Liver (tissue), 9 donors: ENCODE data around the gene PFKL. TPM values are rescaled to one million over a fixed set of nuclear protein-coding genes. Genes with fewer than 3 reads are reported as not detected.

Experiments used
- DNase-seq: peaks from one replicate; pipeline ENCODE4 v3.0.0-alpha.2; 2017; ENCODE audit warnings: low spot score
- H3K27ac ChIP-seq, 2 donors: one replicate each; pipeline ENCODE4 v1.7.0; 2013; ENCODE audit warnings: inconsistent platforms in 2 of 2, low read length in 2 of 2, control low read depth in 1 of 2, low read depth in 1 of 2, mild to moderate bottlenecking in 1 of 2
- H3K27me3 ChIP-seq, 4 donors: one replicate each; pipeline versions ENCODE4 v1.6.1 to v1.7.0; 2013; ENCODE audit warnings: low read length in 3 of 4, inconsistent platforms in 1 of 4, mild to moderate bottlenecking in 1 of 4, moderate library complexity in 1 of 4; ENCODE audit not compliant: control insufficient read depth in 4 of 4, insufficient read depth in 4 of 4
- H3K36me3 ChIP-seq, 4 donors: one replicate each; pipeline versions ENCODE4 v1.6.1 to v1.7.0; 2013; ENCODE audit warnings: low read length in 3 of 4, mild to moderate bottlenecking in 3 of 4, low read depth in 1 of 4, moderate library complexity in 1 of 4; ENCODE audit not compliant: control insufficient read depth in 4 of 4, insufficient read depth in 3 of 4
- H3K4me1 ChIP-seq, 4 donors: one replicate each; pipeline versions ENCODE4 v1.6.1 to v1.7.0; 2013; ENCODE audit warnings: low read length in 3 of 4, mild to moderate bottlenecking in 3 of 4, moderate library complexity in 1 of 4; ENCODE audit not compliant: control insufficient read depth in 4 of 4, insufficient read depth in 4 of 4
- H3K4me3 ChIP-seq, 3 donors: one replicate each; pipeline versions ENCODE4 v1.6.1 to v1.7.0; 2013; ENCODE audit warnings: low read length in 3 of 3, control low read depth in 1 of 3, low read depth in 1 of 3, mild to moderate bottlenecking in 1 of 3
- H3K9ac ChIP-seq, 2 donors: one replicate each; pipeline ENCODE4 v1.7.0; 2013; ENCODE audit warnings: low read length in 2 of 2, mild to moderate bottlenecking in 2 of 2, moderate library complexity in 2 of 2, control low read depth in 1 of 2, low read depth in 1 of 2
- H3K9me3 ChIP-seq, 4 donors: one replicate each; pipeline versions ENCODE4 v1.6.1 to v1.7.0; 2013; ENCODE audit warnings: low read length in 3 of 4; ENCODE audit not compliant: control insufficient read depth in 4 of 4
- ATF3 ChIP-seq: IDR thresholded peaks from 2 replicates; pipeline ENCODE4 v1.6.1; 2016; ENCODE audit warnings: antibody characterized with exemption
- CTCF ChIP-seq: fragments of 150-350 bp; IDR thresholded peaks from 2 replicates; pipeline ENCODE4 v1.5.1; 2017; ENCODE audit warnings: improper control_type of control experiment, low read depth, low read length; ENCODE audit not compliant: missing input control
- EGR1 ChIP-seq, 2 donors: IDR thresholded peaks; 2 replicates each; pipeline ENCODE4 v1.6.1; 2016 to 2018; ENCODE audit warnings: antibody characterized with exemption in 2 of 2, low read depth in 2 of 2
- FOXA1 ChIP-seq: IDR thresholded peaks from 2 replicates; pipeline ENCODE4 v1.6.1; 2016; ENCODE audit warnings: antibody characterized with exemption
- FOXA2 ChIP-seq: IDR thresholded peaks from 2 replicates; pipeline ENCODE4 v1.6.1; 2016; ENCODE audit warnings: antibody characterized with exemption
- GABPA ChIP-seq, 2 donors: IDR thresholded peaks in 1 of 2; conservative IDR thresholded peaks in 1 of 2; 2 replicates each; pipeline ENCODE4 v1.6.1; 2016; ENCODE audit warnings: antibody characterized with exemption in 2 of 2, mild to moderate bottlenecking in 1 of 2, moderate library complexity in 1 of 2
- HNF4A ChIP-seq, 2 donors: conservative IDR thresholded peaks; 2 replicates each; pipeline ENCODE4 v1.6.1; 2016; ENCODE audit warnings: antibody characterized with exemption in 2 of 2, mild to moderate bottlenecking in 2 of 2
- HNF4G ChIP-seq: IDR thresholded peaks from 2 replicates; pipeline ENCODE4 v1.6.1; 2016; ENCODE audit warnings: antibody characterized with exemption
- JUND ChIP-seq, 2 donors: IDR thresholded peaks; 2 replicates each; pipeline ENCODE4 v1.6.1; 2016; ENCODE audit warnings: antibody characterized with exemption in 2 of 2
- MAX ChIP-seq: IDR thresholded peaks from 2 replicates; pipeline ENCODE4 v1.6.1; 2016; ENCODE audit warnings: antibody characterized with exemption
- NR2F2 ChIP-seq: IDR thresholded peaks from 2 replicates; pipeline ENCODE4 v1.6.1; 2016; ENCODE audit warnings: antibody characterized with exemption
- RAD21 ChIP-seq, 2 donors: IDR thresholded peaks; 2 replicates each; pipeline ENCODE4 v1.6.1; 2016; ENCODE audit warnings: antibody characterized with exemption in 2 of 2, mild to moderate bottlenecking in 2 of 2
- REST ChIP-seq: IDR thresholded peaks from 2 replicates; pipeline ENCODE4 v1.6.1; 2016; ENCODE audit warnings: antibody characterized with exemption, mild to moderate bottlenecking
- RXRA ChIP-seq, 2 donors: IDR thresholded peaks; 2 replicates each; pipeline ENCODE4 v1.6.1; 2017 to 2018; ENCODE audit warnings: antibody characterized with exemption in 2 of 2, mild to moderate bottlenecking in 1 of 2
- SP1 ChIP-seq: IDR thresholded peaks from 2 replicates; pipeline ENCODE4 v1.6.1; 2018; ENCODE audit warnings: antibody characterized with exemption, mild to moderate bottlenecking
- TAF1 ChIP-seq: conservative IDR thresholded peaks from 2 replicates; pipeline ENCODE4 v1.6.1; 2016; ENCODE audit warnings: antibody characterized with exemption, mild to moderate bottlenecking
- YY1 ChIP-seq: IDR thresholded peaks from 2 replicates; pipeline ENCODE4 v1.6.1; 2016; ENCODE audit warnings: antibody characterized with exemption, mild to moderate bottlenecking
- ZBTB33 ChIP-seq: IDR thresholded peaks from 2 replicates; pipeline ENCODE4 v1.6.1; 2016; ENCODE audit warnings: antibody characterized with exemption
- WGBS: extraction: QIAGEN DNeasy Blood & Tissue Kit; methylation state at CpG from one replicate; pipeline ENCODE4 v1.1.7; 2013; 5-methylcytosine and 5-hydroxymethylcytosine counted together
- polyA plus RNA-seq, 2 donors: library from polyadenylated mRNA; stranded (reverse) in 1 of 2; unstranded in 1 of 2; fragments of 200-250 nt in 1 of 2; fragments of >200 nt in 1 of 2; fragmentation: Nextera tagmentation in 1 of 2; extraction: Ambion mirVana in 1 of 2; gene quantifications; one replicate each; pipeline versions ENCODE4 v1.2.1 to v1.2.3, GENCODE V29; 2013 to 2015
- total RNA-seq, 2 donors: library from RNA; depleted of rRNA; stranded (reverse); fragments of >200 nt; gene quantifications; one replicate each; pipeline ENCODE4 v1.2.3, GENCODE V29; 2014
- donor health status: healthy.
- donor health status: healthy.
- donor health status: healthy.
- donor health status: healthy.
- donor health status: healthy.

The PFKL gene
- total and polyA plus RNA-seq, 4 donors = 48.1 to 98.4 (median 81.0) TPM

GRCh38 chr21:44372616-44373015 lies 72.8 kb downstream of the PFKL start:
- WGBS = 82% methylated on average over 8 of the region's 8 CpGs
- Histone ChIP-seq H3K9ac (no peak overlapping the region), H3K4me1 (peaks cover 0 to 10% (median 7%) of the 10 kb centered on the region in 4 donors), H3K27me3 (no peaks in the 10 kb centered on the region), H3K36me3 (no peaks in the 10 kb centered on the region), H3K4me3 (no peak overlapping the region), H3K27ac (no peak overlapping the region), H3K9me3 (no peaks in the 10 kb centered on the region)
- DNase-seq = no peak
- TF ChIP-seq YY1 = no peak
- no peak for TF ChIP-seq EGR1 (IDR thresholded peaks at IDR 0.05; ENCODE audit: low read depth in 2 of 2)
- no peak for TF ChIP-seq NR2F2
- no peak for TF ChIP-seq FOXA2
- no peak for TF ChIP-seq ZBTB33
- TF ChIP-seq REST = no peak
- TF ChIP-seq SP1 = no peak
- TF ChIP-seq RXRA (IDR thresholded peaks at IDR 0.05) = no peak
- no peak for TF ChIP-seq CTCF
- TF ChIP-seq HNF4A (conservative IDR thresholded peaks at IDR 0.05) = no peak
- TF ChIP-seq FOXA1 = no peak
- TF ChIP-seq RAD21 (IDR thresholded peaks at IDR 0.05) = no peak
- TF ChIP-seq TAF1 = no peak
- TF ChIP-seq MAX = no peak
- no peak for TF ChIP-seq JUND (IDR thresholded peaks at IDR 0.05)
- TF ChIP-seq GABPA (IDR thresholded peaks at IDR 0.05 in 1 of 2, conservative IDR thresholded peaks at IDR 0.05 in 1 of 2) = no peak
- no peak for TF ChIP-seq HNF4G
- TF ChIP-seq ATF3 = no peak
